Lung (tissue), 12 donors: Measurements from ENCODE around the gene TMEM92. TPM values are rescaled to one million over a fixed set of nuclear protein-coding genes. Genes with fewer than 3 reads are reported as not detected.

Experiments
- ATAC-seq: fragments of 200-7000 bp; cut with Tn5 transposase; one replicate; pipeline ENCODE4 v1.9.1; 2020; ENCODE audit warnings: moderate number of reproducible peaks; ENCODE audit not compliant: insufficient read depth, low FRiP score
- DNase-seq, 3 donors: peaks; one replicate each; pipeline ENCODE4 v3.0.0-alpha.2; 2013 to 2017
- H3K27ac ChIP-seq, 2 donors: one replicate each; pipeline ENCODE4 v1.5.1; 2013; ENCODE audit warnings: mild to moderate bottlenecking in 2 of 2, moderate library complexity in 2 of 2, control low read depth in 1 of 2, inconsistent platforms in 1 of 2, low read depth in 1 of 2, low read length in 1 of 2
- H3K27me3 ChIP-seq, 3 donors: one replicate each; pipeline ENCODE4 v1.5.1; 2013; ENCODE audit warnings: low read length in 2 of 3; ENCODE audit not compliant: control insufficient read depth in 3 of 3, insufficient read depth in 3 of 3
- H3K36me3 ChIP-seq, 4 donors: one replicate each; pipeline ENCODE4 v1.5.1; 2013; ENCODE audit warnings: low read length in 4 of 4, mild to moderate bottlenecking in 1 of 4, moderate library complexity in 1 of 4; ENCODE audit not compliant: control insufficient read depth in 4 of 4, insufficient read depth in 4 of 4
- H3K4me1 ChIP-seq, 5 donors: one replicate each; pipeline ENCODE4 v1.5.1; 2013; ENCODE audit warnings: low read length in 5 of 5, mild to moderate bottlenecking in 2 of 5, moderate library complexity in 1 of 5; ENCODE audit not compliant: control insufficient read depth in 5 of 5, insufficient read depth in 5 of 5
- H3K4me3 ChIP-seq: one replicate; pipeline ENCODE4 v1.5.1; 2013; ENCODE audit warnings: mild to moderate bottlenecking, control low read depth, moderate library complexity
- H3K9ac ChIP-seq, 2 donors: one replicate each; pipeline ENCODE4 v1.5.1; 2013; ENCODE audit warnings: low read length in 2 of 2, control low read depth in 1 of 2; ENCODE audit not compliant: insufficient read depth in 1 of 2
- H3K9me3 ChIP-seq, 4 donors: one replicate each; pipeline ENCODE4 v1.5.1; 2013; ENCODE audit warnings: low read length in 3 of 4, mild to moderate bottlenecking in 1 of 4, moderate library complexity in 1 of 4; ENCODE audit not compliant: control insufficient read depth in 4 of 4, insufficient read depth in 3 of 4
- CTCF ChIP-seq: IDR thresholded peaks from 2 replicates; pipeline ENCODE4 v1.5.1; 2012; ENCODE audit warnings: mild to moderate bottlenecking; ENCODE audit errors: control extremely low read depth, extremely low read depth
- WGBS, 2 donors: extraction: QIAGEN DNeasy Blood & Tissue Kit; methylation state at CpG; one replicate each; pipeline ENCODE4 v1.1.7; 2013; 5-methylcytosine and 5-hydroxymethylcytosine counted together
- polyA plus RNA-seq, 2 donors: library from polyadenylated mRNA; stranded (reverse); fragments of 200-250 nt; gene quantifications; one replicate each; pipeline ENCODE4 v1.2.1, GENCODE V29; 2013
- total RNA-seq, 2 donors: library from RNA; depleted of rRNA in 1 of 2; stranded (reverse); fragments of >200 nt in 1 of 2; gene quantifications; one replicate each; pipeline ENCODE4 v1.2.1, GENCODE V29; 2014 to 2021
- donor health status: control.
- donor health status: control.
- donor health status: Bipolar disorder and iron deficiency.
- donor health status: healthy.
- donor health status: DM: yes; HTN: yes; CAD: no.

TMEM92 gene
- total and polyA plus RNA-seq, 4 donors: 0.63 to 8.0 (median 5.9) TPM

GRCh38 chr17:50240851-50241250 lies 33.4 kb upstream of the TMEM92 start:
- WGBS, 2 donors: 86 to 97% methylated on average over 1 of the region's 1 CpG

GRCh38 chr17:50241431-50241830 lies 32.8 kb upstream of the TMEM92 start:
- WGBS, 2 donors: 71 to 95% methylated on average over 5 of the region's 5 CpGs
- Histone ChIP-seq H3K9ac (no peak overlapping the region), H3K9me3 (no peaks in the 10 kb centered on the region), H3K27me3 (no peaks in the 10 kb centered on the region), H3K27ac (no peak overlapping the region), H3K4me1 (peaks cover 0 to 8% (median 2%) of the 10 kb centered on the region in 5 donors), H3K4me3 (no peak overlapping the region), H3K36me3 (no peaks in the 10 kb centered on the region)
- ATAC-seq: no peak
- no peak for DNase-seq
- no peak for TF ChIP-seq CTCF

More at GRCh38 chr17:50240851-50241250, 33.4 kb upstream of the TMEM92 start:
- peaks cover 0 to 8% (median 2%) of the 10 kb centered on the region in 5 donors for H3K4me1 ChIP-seq
- TF ChIP-seq CTCF: no peak
- H3K9ac ChIP-seq: no peak overlapping the region
- no peaks in the 10 kb centered on the region for H3K27me3 ChIP-seq
- peak in 1 of 3 donors; percentile 29 for DNase-seq
- H3K27ac ChIP-seq: no peak overlapping the region
- no peak overlapping the region for H3K4me3 ChIP-seq
- ATAC-seq: no peak
- H3K9me3 ChIP-seq: no peaks in the 10 kb centered on the region
- no peaks in the 10 kb centered on the region for H3K36me3 ChIP-seq

GRCh38 chr17:50244771-50245170 lies 29.5 kb upstream of the TMEM92 start:
- peaks cover 0 to 8% (median 0%) of the 10 kb centered on the region in 4 donors for H3K9me3 ChIP-seq
- no peak for TF ChIP-seq CTCF
- DNase-seq (no peak), ATAC-seq (no peak)
- H3K27ac ChIP-seq: no peak overlapping the region
- H3K9ac ChIP-seq: no peak overlapping the region
- H3K36me3 ChIP-seq: no peaks in the 10 kb centered on the region
- peaks cover 0 to 3% (median 0%) of the 10 kb centered on the region in 5 donors for H3K4me1 ChIP-seq
- WGBS, 2 donors: 88 to 90% methylated on average over 6 of the region's 6 CpGs
- H3K27me3 ChIP-seq: no peaks in the 10 kb centered on the region
- no peak overlapping the region for H3K4me3 ChIP-seq

GRCh38 chr17:50248255-50248654 lies 26.0 kb upstream of the TMEM92 start:
- Histone ChIP-seq H3K4me1 (peaks cover 0 to 5% (median 0%) of the 10 kb centered on the region in 5 donors), H3K4me3 (no peak overlapping the region), H3K36me3 (no peaks in the 10 kb centered on the region), H3K9me3 (peaks cover 0 to 8% (median 0%) of the 10 kb centered on the region in 4 donors), H3K9ac (no peak overlapping the region), H3K27ac (no peak overlapping the region), H3K27me3 (no peaks in the 10 kb centered on the region)
- ATAC-seq (no peak), DNase-seq (no peak)
- 65 to 94% methylated on average over 2 of the region's 2 CpGs for WGBS, 2 donors
- TF ChIP-seq CTCF: no peak
